ENCODE measurements around the gene GMPPA. TPM values are rescaled to one million over a fixed set of nuclear protein-coding genes. Genes with fewer than 3 reads are reported as not detected.

GMPPA gene
- total and polyA plus RNA-seq, 2 experiments from 2014 or later = 67.8 to 76.5 TPM

- Histone ChIP-seq H3K36me3 (replicated peaks; ENCODE audit: insufficient read depth, low read depth) (no peaks in the 10 kb centered on the region), H3K9me2 (replicated peaks; ENCODE audit: insufficient read depth) (no peaks in the 10 kb centered on the region), H3K4me2 (no peak overlapping the region), H2AFZ (no peak overlapping the region), H3K79me2 (no peaks in the 10 kb centered on the region), H3K4me3 (no peak overlapping the region), H3K9me3 (ENCODE audit: low read depth) (no peaks in the 10 kb centered on the region), H3K27ac (no peak overlapping the region), H3K4me1 (ENCODE audit: insufficient read depth) (no peaks in the 10 kb centered on the region), H4K20me1 (ENCODE audit: insufficient read depth, poor library complexity, severe bottlenecking) (no peaks in the 10 kb centered on the region), H3K27me3 (no peaks in the 10 kb centered on the region)
- TF ChIP-seq CTCF (IDR thresholded peaks at IDR 0.05; ENCODE audit: poor library complexity) (no peak), EZH2phosphoT487 (IDR thresholded peaks at IDR 0.05; ENCODE audit: low read depth, severe bottlenecking, unreplicated experiment) (no peak), EZH2 (IDR thresholded peaks at IDR 0.05; ENCODE audit: borderline replicate concordance) (no peak)
- DNase-seq (ENCODE audit: low spot score) = no peak
- 76% methylated on average over 4 of the region's 4 CpGs for WGBS (ENCODE audit: low lambda C conversion rate, missing lambda C conversion rate)
Measured at GRCh38 chr2:219470429-219470828, 28.3 kb upstream of the GMPPA start.

GRCh38 chr2:219471476-219472371 lies 27.0 kb upstream of the GMPPA start:
- Histone ChIP-seq H3K79me2 (no peaks in the 10 kb centered on the region), H3K9me3 (ENCODE audit: low read depth) (no peaks in the 10 kb centered on the region), H2AFZ (no peak overlapping the region), H3K4me1 (ENCODE audit: insufficient read depth) (peaks cover 4% of the 10 kb centered on the region), H4K20me1 (ENCODE audit: insufficient read depth, poor library complexity, severe bottlenecking) (no peaks in the 10 kb centered on the region), H3K4me3 (no peak overlapping the region), H3K4me2 (no peak overlapping the region), H3K9me2 (replicated peaks; ENCODE audit: insufficient read depth) (no peaks in the 10 kb centered on the region), H3K27me3 (no peaks in the 10 kb centered on the region), H3K27ac (no peak overlapping the region), H3K36me3 (replicated peaks; ENCODE audit: insufficient read depth, low read depth) (no peaks in the 10 kb centered on the region)
- WGBS (ENCODE audit: low lambda C conversion rate, missing lambda C conversion rate) = 92% methylated on average over 21 of the region's 22 CpGs
- TF ChIP-seq EZH2 (IDR thresholded peaks at IDR 0.05; ENCODE audit: borderline replicate concordance) = no peak
- TF ChIP-seq EZH2phosphoT487 (IDR thresholded peaks at IDR 0.05; ENCODE audit: low read depth, severe bottlenecking, unreplicated experiment) = no peak
- no peak for TF ChIP-seq CTCF (IDR thresholded peaks at IDR 0.05; ENCODE audit: poor library complexity)
- no peak for DNase-seq (ENCODE audit: low spot score)

GRCh38 chr2:219472629-219473187 lies 26.0 kb upstream of the GMPPA start:
- Histone ChIP-seq H3K79me2 (no peaks in the 10 kb centered on the region), H3K4me1 (ENCODE audit: insufficient read depth) (peaks cover 5% of the 10 kb centered on the region), H3K4me3 (no peak overlapping the region), H3K36me3 (replicated peaks; ENCODE audit: insufficient read depth, low read depth) (no peaks in the 10 kb centered on the region), H3K9me2 (replicated peaks; ENCODE audit: insufficient read depth) (no peaks in the 10 kb centered on the region), H3K27ac (no peak overlapping the region), H3K4me2 (no peak overlapping the region), H3K9me3 (ENCODE audit: low read depth) (no peaks in the 10 kb centered on the region), H4K20me1 (ENCODE audit: insufficient read depth, poor library complexity, severe bottlenecking) (no peaks in the 10 kb centered on the region), H3K27me3 (no peaks in the 10 kb centered on the region), H2AFZ (no peak overlapping the region)
- 81% methylated on average over 10 of the region's 12 CpGs for WGBS (ENCODE audit: low lambda C conversion rate, missing lambda C conversion rate)
- TF ChIP-seq EZH2phosphoT487 (IDR thresholded peaks at IDR 0.05; ENCODE audit: low read depth, severe bottlenecking, unreplicated experiment) (no peak), CTCF (IDR thresholded peaks at IDR 0.05; ENCODE audit: poor library complexity) (no peak), EZH2 (IDR thresholded peaks at IDR 0.05; ENCODE audit: borderline replicate concordance) (no peak)
- no peak for DNase-seq (ENCODE audit: low spot score)
